IMR-90 (cell line): ENCODE data around the gene DPP8. TPM values are rescaled to one million over a fixed set of nuclear protein-coding genes. Genes with fewer than 3 reads are reported as not detected.

Experiments
- ATAC-seq: fragments of 200-7000 bp; cut with Tn5 transposase; 2 replicates; pipeline ENCODE4 v1.9.1; 2020; ENCODE audit warnings: low read depth, mild to moderate bottlenecking, moderate library complexity
- BruUV-seq: library from RNA; stranded (reverse); fragments of 400-500 nt; replicated peaks from 2 replicates; lab custom pipeline; 2021; lab: Mats Ljungman, UMichigan
- CTCF ChIA-PET: fragments of 300-600 bp; formaldehyde crosslinking; extraction: SDS; loops from one replicate; lab custom pipeline; 2021; ENCODE audit warnings: antibody characterized with exemption; lab: Yijun Ruan, JAX
- POLR2A ChIA-PET: fragments of 300-600 bp; sonication (Branson Sonifier 250); formaldehyde crosslinking; loops from one replicate; lab custom pipeline; 2022; ENCODE audit warnings: antibody characterized with exemption; ENCODE audit not compliant: unreplicated experiment; lab: Charles Lee
- DNase-seq: peaks from one replicate; pipeline ENCODE4 v3.0.0; 2013
- H2AFZ ChIP-seq: replicated peaks from 2 replicates; pipeline ENCODE3; 2013; ENCODE audit warnings: low read length, mild to moderate bottlenecking; ENCODE audit not compliant: poor library complexity
- H2AK5ac ChIP-seq: 2 replicates; pipeline ENCODE4 v1.6.1; 2013; ENCODE audit warnings: low read depth, low read length, inconsistent platforms
- H2AK9ac ChIP-seq: replicated peaks from 2 replicates; pipeline ENCODE3; 2013; ENCODE audit warnings: mild to moderate bottlenecking, low read depth, low read length, moderate library complexity; ENCODE audit not compliant: poor library complexity
- H2BK120ac ChIP-seq: 2 replicates; pipeline ENCODE4 v1.6.1; 2013; ENCODE audit warnings: low read depth, low read length, inconsistent platforms
- H2BK15ac ChIP-seq: 3 replicates; pipeline ENCODE4 v1.6.1; 2013; ENCODE audit warnings: low read depth, low read length, inconsistent platforms
- H2BK20ac ChIP-seq: 2 replicates; pipeline ENCODE4 v1.6.1; 2013; ENCODE audit warnings: low read depth, mild to moderate bottlenecking, inconsistent platforms, low read length, moderate library complexity
- H2BK5ac ChIP-seq: 2 replicates; pipeline ENCODE4 v1.6.1; 2013; ENCODE audit warnings: mild to moderate bottlenecking, low read depth, low read length, inconsistent platforms; ENCODE audit not compliant: poor library complexity, severe bottlenecking
- H3K14ac ChIP-seq: replicated peaks from 2 replicates; pipeline ENCODE4 v1.6.1; 2013; ENCODE audit warnings: low read depth, low read length, inconsistent platforms
- H3K18ac ChIP-seq: 2 replicates; pipeline ENCODE4 v1.6.1; 2013; ENCODE audit warnings: low read depth, low read length, control low read depth
- H3K23ac ChIP-seq: 2 replicates; pipeline ENCODE4 v1.6.1; 2013; ENCODE audit warnings: low read depth, low read length, inconsistent platforms
- H3K27ac ChIP-seq: 2 replicates; pipeline ENCODE4 v1.5.1; 2013; ENCODE audit warnings: mild to moderate bottlenecking, control low read depth, low read length; ENCODE audit not compliant: insufficient read depth
- H3K27me3 ChIP-seq: 2 replicates; pipeline ENCODE4 v1.6.1; 2013; ENCODE audit warnings: low read length; ENCODE audit not compliant: control insufficient read depth, insufficient read depth
- H3K36me3 ChIP-seq: 2 replicates; pipeline ENCODE4 v1.6.1; 2013; ENCODE audit warnings: low read length, mixed read lengths; ENCODE audit not compliant: control insufficient read depth, insufficient read depth
- H3K4ac ChIP-seq: 2 replicates; pipeline ENCODE4 v1.6.1; 2013; ENCODE audit warnings: low read depth, low read length, inconsistent platforms
- H3K4me1 ChIP-seq: 2 replicates; pipeline ENCODE4 v1.6.1; 2013; ENCODE audit warnings: low read length, mixed read lengths; ENCODE audit not compliant: control insufficient read depth, insufficient read depth
- H3K4me2 ChIP-seq: 2 replicates; pipeline ENCODE4 v1.6.1; 2013; ENCODE audit warnings: low read depth, mild to moderate bottlenecking, control low read depth, low read length, moderate library complexity
- H3K4me3 ChIP-seq: 2 replicates; pipeline ENCODE4 v1.5.1; 2013; ENCODE audit warnings: low read depth, mild to moderate bottlenecking, control low read depth, low read length, moderate library complexity; ENCODE audit not compliant: insufficient read depth
- H3K56ac ChIP-seq: 2 replicates; pipeline ENCODE4 v1.6.1; 2013; ENCODE audit warnings: low read length, inconsistent platforms; ENCODE audit not compliant: insufficient read depth; ENCODE audit errors: extremely low read depth
- H3K79me1 ChIP-seq, 2 experiments: 2 replicates each; pipeline ENCODE4 v1.6.1; 2013; ENCODE audit warnings: low read length in 2 of 2, inconsistent platforms in 1 of 2, low read depth in 1 of 2
- H3K9ac ChIP-seq: 2 replicates; pipeline ENCODE4 v1.6.1; 2013; ENCODE audit warnings: low read depth, low read length, control low read depth
- H3K9me1 ChIP-seq: 2 replicates; pipeline ENCODE4 v1.6.1; 2013; ENCODE audit warnings: low read length, inconsistent platforms; ENCODE audit not compliant: insufficient read depth
- H3K9me3 ChIP-seq: 2 replicates; pipeline ENCODE4 v1.6.1; 2013; ENCODE audit warnings: low read length; ENCODE audit not compliant: control insufficient read depth, insufficient read depth
- H4K20me1 ChIP-seq: 2 replicates; pipeline ENCODE4 v1.6.1; 2013; ENCODE audit warnings: low read length, inconsistent platforms; ENCODE audit not compliant: insufficient read depth
- H4K5ac ChIP-seq: 2 replicates; pipeline ENCODE4 v1.6.1; 2013; ENCODE audit warnings: mild to moderate bottlenecking, low read depth, low read length, control low read depth
- H4K8ac ChIP-seq, 2 experiments: 2 replicates each; pipeline ENCODE4 v1.6.1; 2013; ENCODE audit warnings: low read depth in 2 of 2, low read length in 2 of 2, control low read depth in 1 of 2, inconsistent platforms in 1 of 2
- H4K91ac ChIP-seq: 2 replicates; pipeline ENCODE4 v1.6.1; 2013; ENCODE audit warnings: low read depth, low read length, inconsistent platforms; ENCODE audit not compliant: insufficient read depth
- BHLHE40 ChIP-seq: fragments of 150-350 bp; IDR thresholded peaks from 2 replicates; pipeline ENCODE4 v1.6.1; 2016; ENCODE audit warnings: mild to moderate bottlenecking, low read depth, low read length
- CEBPB ChIP-seq: IDR thresholded peaks from 2 replicates; pipeline ENCODE4 v1.6.1; 2012; ENCODE audit warnings: low read depth, low read length, improper control_type of control experiment
- CHD1 ChIP-seq: IDR thresholded peaks from 2 replicates; pipeline ENCODE4 v1.6.1; 2012; ENCODE audit warnings: low read depth, low read length, improper control_type of control experiment
- FOS ChIP-seq: fragments of 150-350 bp; IDR thresholded peaks from 2 replicates; pipeline ENCODE4 v1.6.1; 2016; ENCODE audit warnings: low read depth, low read length
- MAFK ChIP-seq: IDR thresholded peaks from 2 replicates; pipeline ENCODE4 v1.6.1; 2012; ENCODE audit warnings: low read depth, low read length, improper control_type of control experiment
- MAZ ChIP-seq: IDR thresholded peaks from 2 replicates; pipeline ENCODE4 v1.6.1; 2012; ENCODE audit warnings: low read depth, mild to moderate bottlenecking, low read length, improper control_type of control experiment, moderate library complexity, borderline replicate concordance
- MXI1 ChIP-seq: IDR thresholded peaks from 2 replicates; pipeline ENCODE4 v1.6.1; 2012; ENCODE audit warnings: low read depth, mild to moderate bottlenecking, low read length, moderate library complexity, borderline replicate concordance
- NFE2L2 ChIP-seq: fragments of 150-350 bp; IDR thresholded peaks from 2 replicates; pipeline ENCODE4 v1.6.1; 2016; ENCODE audit warnings: low read depth, mild to moderate bottlenecking, low read length
- POLR2A ChIP-seq: IDR thresholded peaks from 2 replicates; pipeline ENCODE4 v1.6.1; 2012; ENCODE audit warnings: mild to moderate bottlenecking, low read depth, low read length
- RAD21 ChIP-seq: IDR thresholded peaks from 2 replicates; pipeline ENCODE4 v1.6.1; 2012; ENCODE audit warnings: low read length, improper control_type of control experiment
- RCOR1 ChIP-seq: IDR thresholded peaks from 2 replicates; pipeline ENCODE4 v1.6.1; 2012; ENCODE audit warnings: mild to moderate bottlenecking, low read length, improper control_type of control experiment; ENCODE audit not compliant: insufficient replicate concordance
- RFX5 ChIP-seq: IDR thresholded peaks from 2 replicates; pipeline ENCODE4 v1.8.0; 2012; ENCODE audit warnings: low read depth, mild to moderate bottlenecking, low read length, moderate library complexity
- SMC3 ChIP-seq: fragments of 150-350 bp; IDR thresholded peaks from 2 replicates; pipeline ENCODE4 v1.6.1; 2016; ENCODE audit warnings: low read depth, mild to moderate bottlenecking, antibody characterized with exemption, low read length, moderate library complexity
- WGBS, 2 experiments: methylation state at CpG; one replicate each; pipeline versions ENCODE4 v1.1.5 to v1.1.7; 2013; ENCODE audit warnings: missing lambda C conversion rate in 2 of 2; ENCODE audit not compliant: insufficient read length in 1 of 2; ENCODE audit errors: extremely low coverage in 2 of 2; 5-methylcytosine and 5-hydroxymethylcytosine counted together
- dilution Hi-C: fragments of 300-500 bp; cut with HindIII; formaldehyde crosslinking; loops from one replicate; pipeline ENCODE4 v1.14.3; 2018; ENCODE audit warnings: low sequenced_read_pairs; ENCODE audit not compliant: unreplicated experiment
- in situ Hi-C: fragments of 300-500 bp; cut with MboI; formaldehyde crosslinking; loops from 3 replicates; pipeline ENCODE4 v1.14.3; 2019; ENCODE audit warnings: low sequenced_read_pairs, inconsistent platforms, mixed read lengths
- intact Hi-C: fragments of 100-400 bp; cut with micrococcal nuclease; formaldehyde crosslinking; loops from 2 replicates; pipeline ENCODE4 v1.10.0; 2022
- polyA plus RNA-seq, 3 experiments: library from polyadenylated mRNA; depleted of rRNA; stranded (reverse); fragments of >200 nt; gene quantifications; 2 replicates each; pipeline ENCODE4 v1.2.3, GENCODE V29; 2012; ENCODE audit warnings: low replicate concordance in 1 of 3
- total RNA-seq: library from RNA; depleted of rRNA; stranded (reverse); fragments of >200 nt; gene quantifications from 2 replicates; pipeline ENCODE4 v1.2.3, GENCODE V29; 2012
- TF ChIP-seq, protein P1 (sequence below): fragments of 150-350 bp; IDR thresholded peaks from 2 replicates; pipeline ENCODE4 v1.6.1; 2016; ENCODE audit warnings: low read depth, mild to moderate bottlenecking, low read length, moderate library complexity, borderline replicate concordance
- TF ChIP-seq, protein P2 (sequence below): fragments of 150-350 bp; IDR thresholded peaks from 2 replicates; pipeline ENCODE4 v1.6.1; 2017; ENCODE audit warnings: mild to moderate bottlenecking, antibody characterized with exemption, low read length, low read depth
- TF ChIP-seq, protein P3 (sequence below): conservative IDR thresholded peaks from 2 replicates; pipeline ENCODE4 v1.5.1; 2012; ENCODE audit warnings: mild to moderate bottlenecking, low read depth, low read length, improper control_type of control experiment

DPP8 gene
- total and polyA plus RNA-seq, 2 of the 4 experiments (the other 2 are of a cell fraction), result 10.7 to 29.4 TPM

DNA sequence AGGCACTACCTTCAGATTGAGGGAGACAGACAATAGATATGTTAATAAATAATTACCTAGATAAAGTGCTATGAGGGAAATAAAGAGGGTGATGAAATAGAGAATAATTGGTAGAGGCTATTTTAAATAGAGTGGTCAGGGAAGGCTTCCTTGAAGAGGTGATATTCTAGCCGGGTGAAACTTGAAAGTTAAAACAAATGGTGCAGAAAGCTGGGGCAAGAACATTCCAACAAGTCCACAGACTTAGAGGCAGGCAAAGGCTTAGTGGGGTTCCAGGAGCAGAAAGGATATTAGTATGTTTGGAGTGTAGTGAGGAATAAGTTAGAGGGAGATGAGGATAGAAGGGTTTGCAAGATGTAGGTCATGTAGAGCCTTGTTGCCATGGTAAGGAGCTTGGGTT, 22.8 kb upstream of the DPP8 start:
- ATAC-seq (no peak), DNase-seq (no peak)
- Histone ChIP-seq H3K14ac (no peak overlapping the region), H3K9ac (no peak overlapping the region), H3K18ac (no peak overlapping the region), H3K79me1 (peaks cover 31 to 67% of the 10 kb centered on the region in 2 experiments), H2AK9ac (no peak overlapping the region), H2AK5ac (no peak overlapping the region), H2BK20ac (no peak overlapping the region), H4K8ac (no peak overlapping the region), H3K9me1 (peaks cover 13% of the 10 kb centered on the region), H4K20me1 (peaks cover 50% of the 10 kb centered on the region), H2BK5ac (no peak overlapping the region), H3K27me3 (no peaks in the 10 kb centered on the region), H3K56ac (no peak overlapping the region), H3K36me3 (no peaks in the 10 kb centered on the region), H3K4ac (no peak overlapping the region), H2AFZ (no peak overlapping the region), H2BK120ac (no peak overlapping the region), H4K5ac (no peak overlapping the region), H3K4me2 (no peak overlapping the region), H3K27ac (no peak overlapping the region), H3K9me3 (no peaks in the 10 kb centered on the region), H2BK15ac (no peak overlapping the region), H3K4me3 (no peak overlapping the region), H3K23ac (no peak overlapping the region), H3K4me1 (peaks cover under 1% of the 10 kb centered on the region), H4K91ac (no peak overlapping the region)
- intact Hi-C loops, result no loop called here
- TF ChIP-seq RAD21, result no peak
- TF ChIP-seq SMC3, result no peak
- TF ChIP-seq CEBPB, result no peak
- TF ChIP-seq POLR2A, result no peak
- no peak for TF ChIP-seq MAFK
- TF ChIP-seq MAZ, result no peak
- TF ChIP-seq NFE2L2, result no peak
- TF ChIP-seq, protein P1, sequence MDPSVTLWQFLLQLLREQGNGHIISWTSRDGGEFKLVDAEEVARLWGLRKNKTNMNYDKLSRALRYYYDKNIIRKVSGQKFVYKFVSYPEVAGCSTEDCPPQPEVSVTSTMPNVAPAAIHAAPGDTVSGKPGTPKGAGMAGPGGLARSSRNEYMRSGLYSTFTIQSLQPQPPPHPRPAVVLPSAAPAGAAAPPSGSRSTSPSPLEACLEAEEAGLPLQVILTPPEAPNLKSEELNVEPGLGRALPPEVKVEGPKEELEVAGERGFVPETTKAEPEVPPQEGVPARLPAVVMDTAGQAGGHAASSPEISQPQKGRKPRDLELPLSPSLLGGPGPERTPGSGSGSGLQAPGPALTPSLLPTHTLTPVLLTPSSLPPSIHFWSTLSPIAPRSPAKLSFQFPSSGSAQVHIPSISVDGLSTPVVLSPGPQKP, result no peak
- TF ChIP-seq, protein P2, sequence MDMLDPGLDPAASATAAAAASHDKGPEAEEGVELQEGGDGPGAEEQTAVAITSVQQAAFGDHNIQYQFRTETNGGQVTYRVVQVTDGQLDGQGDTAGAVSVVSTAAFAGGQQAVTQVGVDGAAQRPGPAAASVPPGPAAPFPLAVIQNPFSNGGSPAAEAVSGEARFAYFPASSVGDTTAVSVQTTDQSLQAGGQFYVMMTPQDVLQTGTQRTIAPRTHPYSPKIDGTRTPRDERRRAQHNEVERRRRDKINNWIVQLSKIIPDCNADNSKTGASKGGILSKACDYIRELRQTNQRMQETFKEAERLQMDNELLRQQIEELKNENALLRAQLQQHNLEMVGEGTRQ, result no peak
- TF ChIP-seq BHLHE40, result no peak
- no peak for TF ChIP-seq FOS
- TF ChIP-seq MXI1, result no peak
- TF ChIP-seq RCOR1, result no peak
- TF ChIP-seq, protein P3, sequence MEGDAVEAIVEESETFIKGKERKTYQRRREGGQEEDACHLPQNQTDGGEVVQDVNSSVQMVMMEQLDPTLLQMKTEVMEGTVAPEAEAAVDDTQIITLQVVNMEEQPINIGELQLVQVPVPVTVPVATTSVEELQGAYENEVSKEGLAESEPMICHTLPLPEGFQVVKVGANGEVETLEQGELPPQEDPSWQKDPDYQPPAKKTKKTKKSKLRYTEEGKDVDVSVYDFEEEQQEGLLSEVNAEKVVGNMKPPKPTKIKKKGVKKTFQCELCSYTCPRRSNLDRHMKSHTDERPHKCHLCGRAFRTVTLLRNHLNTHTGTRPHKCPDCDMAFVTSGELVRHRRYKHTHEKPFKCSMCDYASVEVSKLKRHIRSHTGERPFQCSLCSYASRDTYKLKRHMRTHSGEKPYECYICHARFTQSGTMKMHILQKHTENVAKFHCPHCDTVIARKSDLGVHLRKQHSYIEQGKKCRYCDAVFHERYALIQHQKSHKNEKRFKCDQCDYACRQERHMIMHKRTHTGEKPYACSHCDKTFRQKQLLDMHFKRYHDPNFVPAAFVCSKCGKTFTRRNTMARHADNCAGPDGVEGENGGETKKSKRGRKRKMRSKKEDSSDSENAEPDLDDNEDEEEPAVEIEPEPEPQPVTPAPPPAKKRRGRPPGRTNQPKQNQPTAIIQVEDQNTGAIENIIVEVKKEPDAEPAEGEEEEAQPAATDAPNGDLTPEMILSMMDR, result no peak
- TF ChIP-seq RFX5, result no peak
- TF ChIP-seq CHD1, result no peak
- dilution Hi-C loops, result no loop called here
- no TSS peak for BruUV-seq
- WGBS, 2 experiments, result 71% methylated on average over 1 of the region's 1 CpG; no CpG with 5 or more reads in 1 of the 2 experiments
- ChIA-PET POLR2A (no interaction called here), CTCF (interaction anchor here (2.1 kb wide), 1 partner anchor 10 kb away, joined by 4 read pairs; no protein-coding TSS in a partner anchor)
- in situ Hi-C loops, result no loop called here
